ENCODE data around the gene DTNB. TPM values are rescaled to one million over a fixed set of nuclear protein-coding genes. Genes with fewer than 3 reads are reported as not detected.

Gene DTNB
- total and polyA plus RNA-seq, 10 of the 15 experiments (the other 5 are each of a cell fraction or from before 2014, with no cell fraction given) = 4.5 to 30.6 (median 11.9) TPM

GRCh38 chr2:25419678-25420242 is 253.6 kb downstream of the DTNB start (continued):
- peak; percentile 90 for TF ChIP-seq CHD2 (IDR thresholded peaks at IDR 0.05; ENCODE audit: borderline replicate concordance, low read depth, low read length)
- TF ChIP-seq YY1 (IDR thresholded peaks at IDR 0.05; ENCODE audit: low read depth, low read length) = peak; percentile 50; the same call in 1 of the 2 replicates
- no peak for TF ChIP-seq SREBF2 (IDR thresholded peaks at IDR 0.05; ENCODE audit: low read length)
- TF ChIP-seq TCF12 (IDR thresholded peaks at IDR 0.05; ENCODE audit: low read depth, low read length) = peak; percentile 95
- TF ChIP-seq CEBPZ (IDR thresholded peaks at IDR 0.05; ENCODE audit: low read depth, low read length) = no peak
- TF ChIP-seq MXI1 (IDR thresholded peaks at IDR 0.05; ENCODE audit: low read depth, low read length) = no peak
- peak; percentile 40; the same call in 1 of the 2 replicates for TF ChIP-seq PKNOX1 (IDR thresholded peaks at IDR 0.05)
- TF ChIP-seq RAD21 (IDR thresholded peaks at IDR 0.05; ENCODE audit: insufficient read depth, low read depth, low read length) = peak; percentile 42; the same call in 1 of the 2 replicates

Measured in GM12878 (cell line).